Measurements from ENCODE around the gene SUMO1. TPM values are rescaled to one million over a fixed set of nuclear protein-coding genes. Genes with fewer than 3 reads are reported as not detected.

Gene SUMO1
- total and polyA plus RNA-seq, 2 of the 8 experiments (the other 6 are each of a cell fraction or from before 2014, with no cell fraction given), result 108 to 238 TPM

- TF ChIP-seq CHD7 (IDR thresholded peaks at IDR 0.05; ENCODE audit: insufficient replicate concordance, low read length), result no peak
- no peak for TF ChIP-seq NANOG (IDR thresholded peaks at IDR 0.05; ENCODE audit: insufficient read depth, low read depth, low read length, poor library complexity, severe bottlenecking)
- no peak for TF ChIP-seq BACH1 (IDR thresholded peaks at IDR 0.05; ENCODE audit: low read length)
Measured at GRCh38 chr2:202185156-202185555, 53.2 kb downstream of the SUMO1 start (continued).
